DMS153 (cell line): Measurements from ENCODE around the gene PGAP6.
"Not testable (repeated sequence)": the region's sequence is repeated elsewhere in the genome, so short reads cannot be mapped to it uniquely, and the experiment has no call there.

Source experiments
- DNase-seq: peaks from one replicate; lab custom pipeline; 2025; lab: John Stamatoyannopoulos, UW

The PGAP6 gene

DNA sequence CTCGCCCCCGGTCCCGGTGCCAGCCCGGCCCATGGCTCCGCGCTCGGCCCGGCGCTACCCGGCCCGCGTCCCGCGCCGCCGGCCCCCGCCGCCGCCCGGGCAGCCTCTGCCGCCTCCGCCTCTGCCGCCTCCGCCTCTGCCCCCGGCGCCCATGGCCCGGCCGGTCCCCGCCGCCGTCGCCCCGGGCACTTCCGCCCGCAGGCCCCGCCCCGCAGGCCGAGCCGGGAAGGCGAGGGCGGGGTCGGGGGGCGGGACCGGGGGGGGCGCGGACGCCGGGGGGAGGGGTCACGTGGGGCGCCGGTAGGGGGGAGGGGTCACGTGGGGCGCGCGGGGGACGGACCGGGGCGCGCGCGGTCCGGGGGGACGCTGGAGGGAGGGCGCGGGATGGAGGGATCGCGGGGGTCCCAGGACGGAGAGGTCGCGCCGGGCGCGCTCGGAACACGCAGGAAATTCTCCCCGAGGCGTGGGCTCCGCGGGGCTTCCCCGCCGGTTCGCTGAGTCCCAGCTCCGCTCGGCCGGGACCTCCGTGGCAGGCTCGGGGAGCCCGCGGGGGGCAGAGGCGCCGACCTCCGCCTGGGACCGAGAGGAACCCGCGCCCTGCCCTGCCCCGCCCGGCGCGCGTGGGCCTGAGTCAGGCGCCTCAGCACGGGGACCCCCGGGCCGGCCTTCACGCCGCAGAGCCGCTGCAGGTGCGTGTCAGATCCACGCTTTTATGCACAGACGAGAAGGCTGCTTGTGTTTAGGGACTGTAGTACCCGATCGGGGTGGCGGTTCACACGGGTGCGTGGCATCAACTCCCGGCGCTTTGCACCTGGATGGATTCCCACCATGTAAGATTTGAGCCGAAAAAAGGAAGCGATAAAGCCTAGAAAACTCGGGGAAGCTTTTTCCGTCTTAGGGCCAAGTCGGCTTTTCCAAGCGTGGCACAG is at the start of gene PGAP6:
Gene PGAP6, minus strand, starts transcription at position 190 of the 929 bp plus-strand sequence. Its CDS starts 157 bp downstream, at position 33.
- no peak for DNase-seq

- no peak for DNase-seq
These were observed 49.1 kb upstream of the PGAP6 start for GRCh38 chr16:430904-431303.

GRCh38 chr16:427250-427649 is 45.5 kb upstream of the PGAP6 start:
- DNase-seq, result no peak

DNA sequence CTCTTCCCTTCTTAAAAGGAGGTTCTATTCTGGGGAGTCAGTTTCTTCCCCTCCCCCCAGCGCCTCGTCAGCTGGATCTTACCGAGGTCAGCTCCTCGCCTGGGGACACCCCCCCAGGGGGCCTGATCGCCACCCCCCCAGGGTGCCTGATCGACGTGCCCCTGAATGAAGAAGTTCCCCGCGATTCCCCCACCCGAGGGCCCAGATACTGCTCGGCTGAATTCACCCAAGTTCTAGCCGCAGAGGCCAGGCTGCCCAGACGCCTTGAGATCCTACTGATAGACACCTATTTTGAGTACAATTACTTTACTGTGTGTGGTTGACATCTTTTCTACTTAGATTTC is 45.1 kb upstream of the PGAP6 start:
- DNase-seq, result no peak

- no peak for DNase-seq
These were observed 44.5 kb upstream of the PGAP6 start for GRCh38 chr16:426115-426905.

GRCh38 chr16:425740-426114 is 43.9 kb upstream of the PGAP6 start:
- no peak for DNase-seq

GRCh38 chr16:425082-425718 is 43.4 kb upstream of the PGAP6 start, which contains the start of gene RAB11FIP3:
TSS of gene RAB11FIP3 (plus strand) at chr16:425649. CDS start at chr16:426007, 358 bp downstream.
- DNase-seq, result peak; percentile 61

- DNase-seq, result no peak
These were observed 42.9 kb upstream of the PGAP6 start for GRCh38 chr16:424623-425081.

- no peak for DNase-seq
These were observed 42.4 kb upstream of the PGAP6 start for GRCh38 chr16:424033-424622.

DNA sequence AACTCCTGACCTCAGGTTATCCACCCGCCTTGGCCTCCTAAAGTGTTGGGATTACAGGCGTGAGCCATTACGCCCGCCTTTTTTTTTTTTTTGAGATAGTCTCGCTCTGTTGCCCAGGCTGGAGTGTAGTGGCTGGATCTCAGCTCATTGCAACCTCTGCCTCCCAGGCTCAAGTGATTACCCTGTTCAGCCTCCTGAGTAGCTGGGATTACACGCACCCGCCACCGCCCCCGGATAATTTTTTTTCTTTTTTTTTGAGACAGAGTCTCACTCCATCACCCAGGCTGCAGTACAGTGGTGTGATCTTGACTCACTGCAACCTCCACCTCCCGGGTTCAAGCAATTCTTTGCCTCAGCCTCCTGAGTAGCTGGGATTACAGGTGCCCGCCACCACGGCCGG is 40.4 kb upstream of the PGAP6 start:
- DNase-seq, result not testable (repeated sequence)

- not testable (repeated sequence) for DNase-seq
These were observed 33.4 kb upstream of the PGAP6 start for GRCh38 chr16:415170-415498.

GRCh38 chr16:414395-415169 is 32.8 kb upstream of the PGAP6 start:
- DNase-seq, result no peak

DNA sequence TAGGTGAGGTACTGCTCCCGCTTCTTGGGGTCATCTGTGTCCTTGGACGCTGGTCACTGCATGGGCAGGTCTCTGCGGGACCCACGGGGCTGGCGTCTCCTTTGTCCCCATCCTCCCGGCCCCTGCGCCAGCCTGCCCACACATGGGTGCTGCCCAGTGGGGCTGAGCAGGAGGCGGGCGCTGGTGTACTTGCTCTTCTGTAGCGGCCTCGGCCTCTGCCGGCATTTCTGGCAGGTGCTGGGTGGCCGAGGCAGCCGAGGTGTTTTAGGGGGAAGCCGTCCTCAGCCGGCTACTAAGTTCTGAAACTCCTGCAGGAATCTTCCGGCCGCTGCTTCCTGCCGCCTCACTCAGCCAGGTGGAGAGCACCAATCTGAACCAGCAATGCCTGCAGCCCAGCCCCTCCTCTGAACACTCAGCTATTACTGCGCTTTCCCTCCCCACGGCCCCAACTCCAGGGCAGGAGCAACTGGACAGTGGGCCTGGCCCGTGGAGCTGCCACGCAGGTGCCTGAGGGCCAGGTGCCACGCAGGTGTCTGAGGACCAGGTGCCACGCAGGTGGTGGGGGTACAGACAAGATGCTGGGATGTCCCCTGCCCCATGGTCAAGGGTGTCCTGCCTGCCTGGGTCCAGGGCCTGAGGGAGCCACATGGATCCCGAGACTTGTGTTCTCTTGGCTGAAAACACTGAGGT is 29.9 kb upstream of the PGAP6 start:
- no peak for DNase-seq

DNA sequence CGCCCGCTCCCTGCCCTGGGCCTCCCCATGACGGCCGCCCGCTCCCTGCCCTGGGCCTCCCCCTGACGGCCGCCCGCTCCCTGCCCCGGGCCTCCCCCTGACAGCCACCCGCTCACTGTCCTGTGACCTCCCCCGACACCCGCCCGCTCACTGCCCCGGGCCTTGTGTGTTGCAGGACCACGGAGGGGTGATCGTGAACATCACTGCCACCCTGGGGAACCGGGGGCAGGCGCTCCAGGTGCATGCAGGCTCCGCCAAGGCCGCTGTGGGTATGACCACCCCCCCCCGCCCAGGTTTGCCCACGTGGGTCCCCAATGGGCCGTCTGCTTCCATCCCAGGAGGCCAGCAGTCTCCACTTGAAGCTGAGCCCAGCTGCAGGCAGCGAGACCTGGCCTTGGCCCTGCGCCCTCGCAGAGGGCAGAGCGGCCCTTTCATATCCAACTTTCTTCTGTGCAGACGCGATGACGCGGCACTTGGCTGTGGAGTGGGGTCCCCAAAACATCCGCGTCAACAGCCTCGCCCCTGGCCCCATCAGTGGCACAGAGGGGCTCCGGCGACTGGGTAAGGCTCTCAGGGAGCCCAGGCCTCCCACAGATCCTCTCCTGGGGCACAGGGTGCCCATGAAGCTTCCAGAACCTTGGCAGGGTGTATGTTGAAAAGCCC is 28.9 kb upstream of the PGAP6 start:
- no peak for DNase-seq

GRCh38 chr16:407253-407652 is 25.5 kb upstream of the PGAP6 start:
- DNase-seq, result no peak

- no peak for DNase-seq
These were observed 24.0 kb upstream of the PGAP6 start for GRCh38 chr16:405548-406506.

GRCh38 chr16:404971-405486 is 23.3 kb upstream of the PGAP6 start:
- DNase-seq, result no peak

- peak; percentile 64 for DNase-seq
These were observed 19.9 kb upstream of the PGAP6 start, which contains the start of gene DECR2 for GRCh38 chr16:401468-402348. TSS of gene DECR2 (plus strand) at chr16:401885. CDS start at chr16:401964, 79 bp downstream.
